Rectal smooth muscle tissue (tissue), 1 donor: ENCODE measurements around the gene BRD3.

ENCODE experiments used
- H3K27ac ChIP-seq: one replicate; pipeline ENCODE4 v1.7.0; 2013; ENCODE audit warnings: low read depth, low read length, inconsistent platforms
- H3K27me3 ChIP-seq: one replicate; pipeline ENCODE4 v1.7.0; 2013; ENCODE audit warnings: low read length; ENCODE audit not compliant: control insufficient read depth, insufficient read depth
- H3K36me3 ChIP-seq: one replicate; pipeline ENCODE4 v1.7.0; 2013; ENCODE audit warnings: low read length; ENCODE audit not compliant: control insufficient read depth, insufficient read depth
- H3K4me1 ChIP-seq: one replicate; pipeline ENCODE4 v1.7.0; 2013; ENCODE audit warnings: low read length; ENCODE audit not compliant: control insufficient read depth, insufficient read depth
- H3K4me3 ChIP-seq: one replicate; pipeline ENCODE4 v1.7.0; 2013; ENCODE audit warnings: low read length
- H3K9ac ChIP-seq: one replicate; pipeline ENCODE4 v1.7.0; 2013; ENCODE audit warnings: low read length

Gene BRD3

DNA sequence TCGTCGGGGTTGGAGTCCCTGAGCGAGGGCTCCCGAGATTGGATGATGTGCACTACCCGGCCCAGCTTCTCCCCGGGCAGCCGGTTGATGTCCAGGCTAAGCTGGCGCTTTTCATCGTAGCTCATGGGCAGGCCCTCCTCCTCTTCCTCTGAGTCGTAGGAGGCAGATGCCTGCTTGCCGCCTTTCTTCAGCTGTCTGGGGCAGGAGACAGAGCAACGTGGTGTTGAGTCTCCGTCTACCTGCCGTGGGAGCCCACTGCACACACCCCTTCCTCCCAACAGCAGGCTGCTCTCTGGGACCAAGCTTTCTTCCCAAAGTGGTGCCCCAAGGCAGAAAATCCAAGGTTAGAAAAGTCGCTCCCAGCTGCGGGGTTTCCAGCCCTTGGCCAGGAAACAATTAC is 31.7 kb downstream of the BRD3 start:
- H3K4me3 ChIP-seq: no peak overlapping the region
- H3K4me1 ChIP-seq: no peaks in the 10 kb centered on the region
- no peaks in the 10 kb centered on the region for H3K27me3 ChIP-seq
- H3K36me3 ChIP-seq: peaks cover 46% of the 10 kb centered on the region
- H3K9ac ChIP-seq: no peak overlapping the region
- H3K27ac ChIP-seq: no peak overlapping the region

DNA sequence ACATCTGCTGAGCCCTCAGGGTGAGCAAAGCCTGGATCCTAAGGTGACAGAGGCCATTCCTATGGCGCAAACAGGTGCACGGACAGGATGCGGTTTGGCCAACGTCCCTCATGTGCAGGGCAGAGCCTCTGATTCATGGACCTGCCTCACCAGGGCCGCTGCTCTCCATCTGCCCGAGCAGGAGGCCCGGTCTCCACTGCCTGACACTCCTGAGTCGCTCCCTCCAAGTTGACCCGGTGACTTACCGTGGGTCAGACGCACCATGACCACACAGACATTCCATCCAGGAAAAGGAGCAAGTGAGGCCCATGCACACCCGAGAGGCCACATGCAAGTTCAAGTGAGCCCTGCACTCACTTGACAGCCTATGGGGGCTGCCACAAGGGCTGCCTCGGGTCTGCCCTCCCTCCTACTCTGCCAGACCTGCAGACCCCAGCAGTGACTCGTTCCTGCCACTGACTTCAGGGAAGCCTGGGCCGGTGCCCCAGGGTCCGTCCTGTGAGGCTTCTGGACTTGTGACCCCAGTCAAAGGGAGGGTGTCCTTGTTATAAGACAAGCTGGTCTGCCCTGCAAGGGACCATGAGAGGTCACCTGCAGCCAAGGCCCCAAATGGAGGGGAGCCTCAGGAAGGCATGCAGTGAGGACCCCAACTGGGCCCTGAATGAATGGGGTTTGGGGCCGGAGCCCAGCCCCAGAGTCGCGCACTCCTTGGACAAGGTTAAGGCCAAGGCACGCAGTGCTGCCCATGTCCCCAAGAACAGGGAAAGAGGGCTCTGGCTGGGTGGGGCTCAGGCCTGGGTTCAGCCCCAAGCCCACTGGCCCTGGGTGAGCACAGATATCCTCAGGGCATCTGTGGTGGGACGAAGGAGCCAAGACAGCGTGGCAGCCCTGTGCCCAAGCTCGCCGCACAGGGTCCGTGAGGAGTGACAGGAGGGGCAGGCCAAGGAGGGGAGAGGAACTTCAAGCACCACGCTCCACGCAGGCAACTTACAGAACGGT is 32.5 kb downstream of the BRD3 start:
- no peak overlapping the region for H3K9ac ChIP-seq
- H3K4me1 ChIP-seq: no peaks in the 10 kb centered on the region
- H3K36me3 ChIP-seq: peaks cover 49% of the 10 kb centered on the region
- H3K27me3 ChIP-seq: no peaks in the 10 kb centered on the region
- H3K27ac ChIP-seq: no peak overlapping the region
- no peak overlapping the region for H3K4me3 ChIP-seq

DNA sequence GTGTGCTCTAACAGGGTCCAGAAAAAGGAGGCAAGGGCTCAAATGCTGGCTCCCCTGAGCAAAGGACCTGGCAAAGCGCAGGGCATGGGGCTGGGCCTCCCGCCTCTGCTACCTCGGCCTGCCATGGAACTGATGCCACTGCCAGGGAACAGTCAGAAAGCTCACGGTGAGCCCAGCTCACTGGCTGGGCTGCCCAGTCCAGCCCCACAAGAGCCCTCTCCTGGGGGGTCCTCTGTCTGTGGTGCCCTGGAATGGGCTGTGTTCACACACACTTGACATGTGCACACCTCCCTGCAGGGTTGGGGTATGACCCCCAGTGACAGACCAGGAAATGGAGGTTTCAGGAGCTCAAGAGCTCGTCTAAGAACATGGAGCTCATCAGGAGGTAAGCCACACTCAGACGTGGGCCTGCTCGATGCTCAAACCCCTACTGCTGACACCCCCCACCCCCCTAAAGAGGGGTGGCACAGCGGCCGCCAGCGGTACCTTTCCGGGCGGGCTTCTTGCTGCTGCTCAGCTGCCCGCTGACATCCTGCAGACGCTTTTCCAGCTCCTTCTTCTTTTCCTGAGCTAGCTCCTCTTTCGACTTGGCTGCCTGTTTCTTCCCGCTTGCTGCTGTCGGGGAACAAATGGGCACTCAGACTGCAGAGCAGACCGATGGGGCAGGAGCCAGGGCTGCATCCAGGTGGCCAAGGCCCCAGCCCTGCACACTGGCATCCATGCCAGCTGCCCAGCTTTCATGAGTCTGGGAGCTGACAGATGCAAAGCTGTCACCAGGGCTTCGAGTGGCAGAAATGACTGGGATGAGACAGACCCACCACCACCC is 33.4 kb downstream of the BRD3 start:
- no peaks in the 10 kb centered on the region for H3K27me3 ChIP-seq
- no peaks in the 10 kb centered on the region for H3K4me1 ChIP-seq
- H3K9ac ChIP-seq: no peak overlapping the region
- H3K36me3 ChIP-seq: peaks cover 44% of the 10 kb centered on the region
- no peak overlapping the region for H3K27ac ChIP-seq
- no peak overlapping the region for H3K4me3 ChIP-seq

DNA sequence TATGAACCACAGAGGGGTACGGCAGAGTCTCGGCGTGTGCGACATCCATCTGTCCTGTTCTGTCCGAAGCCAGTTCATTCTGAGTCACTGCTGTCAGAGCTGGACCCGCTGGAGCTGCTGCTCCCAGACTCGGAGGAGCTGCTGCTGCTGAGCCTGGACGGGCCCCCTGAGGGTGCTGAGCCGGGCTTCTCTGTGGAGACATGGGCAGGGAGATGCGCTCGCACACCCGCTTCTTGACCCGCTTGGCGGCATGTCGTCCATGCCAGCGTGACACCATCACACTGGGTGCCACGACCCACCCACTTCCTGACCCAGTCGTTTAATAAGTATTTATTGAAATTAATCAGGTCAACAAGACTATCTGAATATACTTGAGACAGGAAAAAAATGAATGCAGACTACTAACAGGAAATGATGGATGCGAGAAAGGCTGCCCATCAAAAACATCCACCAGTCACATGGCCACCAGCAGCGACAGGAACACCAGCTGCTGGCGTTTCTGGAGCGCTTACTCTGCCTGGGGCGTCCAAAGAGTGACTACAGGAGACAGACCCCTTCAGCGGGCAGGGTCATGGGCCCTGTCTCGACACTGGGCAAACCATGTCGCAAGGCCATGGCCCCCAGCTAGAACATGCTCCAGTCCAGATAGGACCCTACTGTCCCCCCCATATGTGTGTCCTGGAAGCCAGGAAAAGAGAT is 34.2 kb downstream of the BRD3 start:
- H3K27me3 ChIP-seq: no peaks in the 10 kb centered on the region
- no peak overlapping the region for H3K9ac ChIP-seq
- peaks cover 40% of the 10 kb centered on the region for H3K36me3 ChIP-seq
- H3K4me1 ChIP-seq: no peaks in the 10 kb centered on the region
- no peak overlapping the region for H3K27ac ChIP-seq
- no peak overlapping the region for H3K4me3 ChIP-seq

DNA sequence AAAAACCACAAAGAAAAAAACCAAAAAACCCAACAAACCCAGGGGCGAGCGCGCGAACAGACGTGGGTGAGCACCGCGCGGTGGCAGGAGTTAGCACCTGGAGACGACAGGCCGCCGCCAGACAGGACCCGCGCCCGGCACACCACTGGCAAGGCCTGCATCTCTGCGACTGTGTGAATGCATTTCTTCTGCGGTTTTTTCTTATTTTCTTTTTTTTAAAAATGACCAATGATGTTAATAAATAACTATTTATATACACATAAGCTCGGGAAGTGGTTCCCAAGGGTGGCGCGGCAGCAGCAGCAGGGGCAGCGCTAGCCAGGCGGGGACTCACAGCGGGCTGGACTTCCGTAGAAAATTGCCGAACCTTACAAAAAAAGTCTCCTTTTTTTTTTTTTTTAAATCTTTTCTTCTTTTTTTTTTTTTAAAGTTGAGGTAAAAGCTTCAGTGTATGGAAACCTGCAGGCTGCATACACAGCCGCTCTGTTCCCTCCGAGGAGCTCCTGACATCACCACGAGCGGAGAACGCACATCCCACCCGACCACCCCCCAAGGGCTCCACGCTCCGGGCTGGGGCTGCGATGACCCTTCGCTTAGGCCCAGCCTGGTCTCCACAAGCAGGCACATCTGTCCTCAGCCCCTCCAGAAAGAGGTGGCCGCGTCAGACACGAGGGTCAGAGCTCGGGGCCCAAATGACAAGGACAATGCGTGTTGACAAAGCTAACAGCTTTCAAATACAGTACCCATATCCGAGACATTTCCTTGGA is 35.2 kb downstream of the BRD3 start:
- no peak overlapping the region for H3K9ac ChIP-seq
- no peaks in the 10 kb centered on the region for H3K4me1 ChIP-seq
- H3K27ac ChIP-seq: no peak overlapping the region
- no peak overlapping the region for H3K4me3 ChIP-seq
- peaks cover 44% of the 10 kb centered on the region for H3K36me3 ChIP-seq
- H3K27me3 ChIP-seq: no peaks in the 10 kb centered on the region

DNA sequence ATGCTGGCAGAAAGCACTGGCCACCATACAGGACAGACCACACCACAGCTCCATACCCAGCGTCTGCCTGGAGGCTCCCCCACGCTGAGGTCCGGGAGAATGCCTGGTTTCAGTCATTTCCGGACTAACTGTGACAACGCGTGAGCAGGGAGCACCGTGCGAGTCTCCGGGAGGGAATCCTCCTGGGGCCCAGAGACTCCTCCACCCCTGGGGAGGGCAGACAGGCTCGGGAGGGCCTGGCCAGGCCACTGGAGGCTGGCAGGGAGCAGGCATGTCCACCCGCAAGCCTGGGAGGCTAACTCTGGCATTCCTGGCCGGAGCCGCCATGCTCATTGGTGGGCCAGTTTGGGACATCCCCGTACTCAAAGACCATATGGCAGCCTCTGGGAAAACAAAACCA is 36.0 kb downstream of the BRD3 start:
- Histone ChIP-seq H3K9ac (no peak overlapping the region), H3K4me1 (no peaks in the 10 kb centered on the region), H3K36me3 (peaks cover 46% of the 10 kb centered on the region), H3K4me3 (no peak overlapping the region), H3K27me3 (no peaks in the 10 kb centered on the region), H3K27ac (no peak overlapping the region)

DNA sequence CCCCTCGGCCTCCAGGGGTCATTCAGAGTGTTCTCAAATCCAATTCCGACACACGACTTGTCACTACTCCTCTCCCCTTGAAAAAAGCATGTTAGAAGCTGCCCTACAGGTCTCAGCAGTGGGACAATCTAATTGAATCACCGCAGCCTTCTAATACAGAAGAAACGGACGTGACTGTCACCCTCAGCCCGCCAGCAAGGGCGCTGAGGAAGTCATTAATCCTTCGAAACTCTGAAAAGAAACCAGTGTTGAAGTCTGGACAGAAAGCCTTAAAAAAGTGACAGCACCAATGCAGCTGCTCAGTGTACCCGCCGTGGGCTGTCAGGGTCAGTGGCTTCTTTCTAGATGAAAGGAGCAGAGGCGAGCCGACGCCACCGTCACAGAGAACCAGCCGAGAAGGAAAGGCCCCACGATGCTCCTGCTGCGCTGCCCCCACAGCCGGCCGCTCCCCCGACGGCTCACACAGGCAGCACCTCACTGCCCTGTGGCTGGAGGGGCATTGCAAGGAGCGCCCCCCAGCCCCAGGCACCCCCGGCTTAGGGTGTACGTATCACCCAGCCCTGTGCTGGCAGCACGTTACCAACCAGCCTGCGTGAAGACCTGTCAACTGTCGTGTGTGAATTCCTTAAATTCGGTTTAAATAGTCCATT is 36.9 kb downstream of the BRD3 start:
- no peaks in the 10 kb centered on the region for H3K27me3 ChIP-seq
- H3K9ac ChIP-seq: no peak overlapping the region
- H3K4me3 ChIP-seq: no peak overlapping the region
- no peak overlapping the region for H3K27ac ChIP-seq
- peaks cover 40% of the 10 kb centered on the region for H3K36me3 ChIP-seq
- peaks cover 5% of the 10 kb centered on the region for H3K4me1 ChIP-seq

DNA sequence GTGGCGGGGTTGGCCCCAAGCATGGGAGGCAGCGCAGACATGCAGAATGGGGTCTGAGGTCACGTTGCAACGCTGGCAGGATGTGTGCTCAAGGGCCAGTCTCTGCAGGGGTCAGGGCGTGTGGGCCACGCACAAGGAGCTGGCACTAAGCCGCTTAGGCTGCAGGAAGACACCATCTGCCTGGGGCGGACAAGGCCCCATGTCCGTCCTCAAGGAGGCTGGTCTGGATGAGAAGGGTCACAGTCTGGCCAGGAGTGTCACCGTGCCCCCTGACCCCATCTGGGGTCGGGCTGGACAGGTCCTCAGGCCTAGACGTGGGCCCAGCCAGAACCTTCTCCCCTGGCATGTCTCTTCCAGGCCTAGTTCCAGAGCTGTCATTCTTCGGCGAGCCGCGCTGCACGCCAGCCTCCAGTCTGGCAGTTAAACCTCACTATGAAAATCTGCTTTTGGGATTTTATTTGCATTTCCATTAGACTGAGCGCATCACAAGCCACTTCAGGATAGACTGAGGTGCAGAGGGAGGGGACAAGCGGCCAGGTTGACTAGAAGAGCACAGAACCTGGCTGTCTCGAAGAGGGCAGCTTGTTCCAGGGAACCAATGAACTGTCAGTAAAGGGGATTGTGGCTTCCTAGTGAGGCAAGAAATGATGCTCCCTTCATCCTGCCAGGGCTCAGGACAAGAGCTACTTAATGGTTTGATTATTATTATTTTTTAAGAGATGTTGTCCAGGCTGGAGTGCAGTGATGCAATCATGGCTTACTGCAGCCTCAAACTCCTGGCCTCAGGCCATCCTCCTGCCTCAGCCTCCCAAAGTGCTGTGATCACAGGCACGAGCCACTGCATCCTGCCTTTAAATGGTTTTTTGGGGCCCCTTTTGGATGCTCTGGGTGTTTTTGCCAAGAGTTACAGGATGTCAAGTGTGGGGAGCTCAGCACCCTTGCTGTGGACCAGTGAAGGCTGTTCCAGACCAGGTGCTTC is 38.3 kb downstream of the BRD3 start:
- Histone ChIP-seq H3K36me3 (peaks cover 31% of the 10 kb centered on the region), H3K9ac (no peak overlapping the region), H3K4me1 (peaks cover 6% of the 10 kb centered on the region), H3K4me3 (no peak overlapping the region), H3K27ac (no peak overlapping the region), H3K27me3 (no peaks in the 10 kb centered on the region)

DNA sequence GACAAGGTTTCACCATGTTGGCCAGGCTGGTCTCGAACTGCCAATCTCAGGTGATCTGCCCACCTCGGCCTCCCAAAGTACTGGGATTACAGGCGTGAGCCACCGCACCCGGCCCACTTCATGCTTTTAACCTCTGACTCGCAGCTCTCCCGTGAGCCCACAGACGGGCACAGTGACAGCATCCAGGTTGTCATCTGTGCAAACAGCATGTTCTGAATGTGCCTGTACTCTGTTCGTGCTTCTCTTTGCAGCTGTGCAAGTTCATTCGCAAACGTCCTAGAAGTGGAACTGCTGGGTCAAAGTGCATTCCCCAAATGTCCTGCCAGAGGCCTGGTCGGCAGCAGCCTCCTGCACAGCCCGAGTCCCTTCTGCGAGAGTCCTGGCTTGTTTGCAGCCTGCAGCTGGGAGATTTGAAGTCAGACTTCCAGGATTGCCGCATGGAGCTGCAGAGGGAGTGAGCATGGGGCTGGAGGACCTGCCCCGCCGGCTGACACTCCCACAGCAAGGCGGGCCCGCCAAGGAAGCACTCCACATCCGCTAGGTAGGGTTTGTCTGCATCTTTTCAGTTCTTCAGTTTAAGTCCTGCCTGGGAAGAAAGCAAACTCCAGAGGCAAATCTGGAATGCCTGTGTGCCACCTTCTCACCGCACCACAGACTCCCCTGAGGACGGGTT is 39.1 kb downstream of the BRD3 start:
- no peaks in the 10 kb centered on the region for H3K27me3 ChIP-seq
- H3K4me3 ChIP-seq: no peak overlapping the region
- H3K36me3 ChIP-seq: peaks cover 22% of the 10 kb centered on the region
- no peak overlapping the region for H3K9ac ChIP-seq
- H3K4me1 ChIP-seq: peaks cover 9% of the 10 kb centered on the region
- no peak overlapping the region for H3K27ac ChIP-seq

DNA sequence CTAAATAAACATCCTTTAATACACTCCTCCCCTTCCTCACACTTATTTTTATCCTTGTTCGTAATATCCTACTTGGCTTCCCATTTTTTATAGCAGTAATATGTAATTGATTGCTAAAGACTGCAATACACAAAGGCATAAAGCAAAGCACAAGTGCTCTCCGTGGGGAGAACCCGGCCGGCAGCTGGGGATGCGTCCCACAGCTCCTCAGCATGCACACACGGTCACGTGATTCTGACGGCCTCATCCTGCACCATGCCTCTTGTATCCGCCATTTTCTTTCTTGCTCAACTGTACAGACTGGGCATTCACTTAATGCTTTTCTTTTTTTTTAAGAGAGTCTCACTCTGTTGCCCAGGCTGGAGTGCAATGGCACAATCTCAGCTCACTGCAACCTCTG is 39.8 kb downstream of the BRD3 start:
- H3K27ac ChIP-seq: no peak overlapping the region
- no peak overlapping the region for H3K4me3 ChIP-seq
- peaks cover 9% of the 10 kb centered on the region for H3K4me1 ChIP-seq
- H3K36me3 ChIP-seq: peaks cover 16% of the 10 kb centered on the region
- no peaks in the 10 kb centered on the region for H3K27me3 ChIP-seq
- no peak overlapping the region for H3K9ac ChIP-seq
